Naive B cell (primary cell): ENCODE data around the gene KDM7A. TPM values are rescaled to one million over a fixed set of nuclear protein-coding genes. Genes with fewer than 3 reads are reported as not detected.

Experiments
- ATAC-seq, 2 donors: fragments of 150-1000 bp; cut with Tn5 transposase; 2 replicates each; pipeline ENCODE4 v1.10.0; 2021; ENCODE audit warnings: low read depth in 2 of 2, mild to moderate bottlenecking in 2 of 2, moderate library complexity in 2 of 2
- DNase-seq: peaks from one replicate; pipeline ENCODE4 v3.0.0; 2022
- H3K27ac Mint-ChIP-seq, 6 donors: one replicate each; pipeline ENCODE4 v1.8.0; 2020 to 2022; ENCODE audit warnings: mild to moderate bottlenecking in 6 of 6, mixed read lengths in 6 of 6, moderate library complexity in 5 of 6, inconsistent platforms in 2 of 6
- H3K27me3 Mint-ChIP-seq, 3 donors: one replicate each; pipeline ENCODE4 v1.8.0; 2021 to 2022; ENCODE audit warnings: mixed read lengths in 3 of 3, mild to moderate bottlenecking in 1 of 3
- H3K36me3 Mint-ChIP-seq, 2 donors: one replicate each; pipeline ENCODE4 v1.8.0; 2020 to 2022; ENCODE audit warnings: mixed read lengths in 2 of 2, inconsistent platforms in 1 of 2, mild to moderate bottlenecking in 1 of 2
- H3K4me1 Mint-ChIP-seq, 3 donors: one replicate each; pipeline ENCODE4 v1.8.0; 2020 to 2022; ENCODE audit warnings: mixed read lengths in 3 of 3, inconsistent platforms in 1 of 3, mild to moderate bottlenecking in 1 of 3, moderate library complexity in 1 of 3
- H3K4me3 Mint-ChIP-seq, 8 donors: one replicate each; pipeline ENCODE4 v1.8.0; 2020 to 2022; ENCODE audit warnings: mild to moderate bottlenecking in 8 of 8, mixed read lengths in 8 of 8, moderate library complexity in 8 of 8, inconsistent platforms in 2 of 8
- H3K9me3 Mint-ChIP-seq, 7 donors: one replicate each; pipeline ENCODE4 v1.8.0; 2020 to 2022; ENCODE audit warnings: mixed read lengths in 7 of 7, mild to moderate bottlenecking in 5 of 7, inconsistent platforms in 2 of 7, moderate library complexity in 1 of 7
- polyA plus RNA-seq, 6 donors: library from polyadenylated mRNA; unstranded; fragments of 300-500 nt; fragmentation: Illumina TruSeq; gene quantifications; one replicate each; pipeline ENCODE4 v1.2.3, GENCODE V29; 2021; ENCODE audit warnings: low read depth in 6 of 6

The KDM7A gene
- polyA plus RNA-seq, 6 donors from 2014 or later: 5.8 to 10.1 (median 8.9) TPM

GRCh38 chr7:140036224-140036962, 140.4 kb downstream of the KDM7A start:
- DNase-seq: no peak
- Mint-ChIP-seq H3K4me3 (peak overlapping the region in 2 of 8 donors; percentile 12 to 29), H3K27me3 (no peaks in the 10 kb centered on the region), H3K4me1 (peaks cover 19 to 37% (median 29%) of the 10 kb centered on the region in 3 donors), H3K36me3 (peaks cover 16 to 28% of the 10 kb centered on the region in 2 donors), H3K27ac (peak overlapping the region in 3 of 6 donors; percentile 38 to 59 (median 39)), H3K9me3 (no peaks in the 10 kb centered on the region)
- ATAC-seq: peak; percentile 55 to 58

- ATAC-seq: no peak
- Mint-ChIP-seq H3K27me3 (no peaks in the 10 kb centered on the region), H3K4me3 (no peak overlapping the region), H3K36me3 (peaks cover 14 to 25% of the 10 kb centered on the region in 2 donors), H3K9me3 (no peaks in the 10 kb centered on the region), H3K4me1 (peaks cover 17 to 34% (median 29%) of the 10 kb centered on the region in 3 donors), H3K27ac (peak overlapping the region in 1 of 6 donors; percentile 34)
- no peak for DNase-seq
Measured at GRCh38 chr7:140035400-140036223, 141.2 kb downstream of the KDM7A start.

Other genes starting within 250 kb of the KDM7A start
- 10 to 100 TPM; 40.5 to 61.1 (median 47.6) TPM for gene PARP12, start 114.0 kb downstream of the KDM7A start, polyA plus RNA-seq
- 1 to 10 TPM; 1.3 to 9.2 (median 6.2) TPM for gene SLC37A3, start 221.5 kb upstream of the KDM7A start, polyA plus RNA-seq
- gene RAB19, start 227.1 kb upstream of the KDM7A start, polyA plus RNA-seq: 1 to 10 TPM in 1 of 6 donors, under 1 TPM in 2, not detected in 3; 0.61 to 1.1 (median 0.71) TPM